ENCODE data around the gene CHRND.
"Not testable (repeated sequence)": the region's sequence is repeated elsewhere in the genome, so short reads cannot be mapped to it uniquely, and the experiment has no call there.

The CHRND gene

GRCh38 chr2:232528746-232529460, 2.9 kb downstream of the CHRND start:
- no peak for DNase-seq

- no peak for DNase-seq
These were observed 4.0 kb downstream of the CHRND start for GRCh38 chr2:232529806-232530547.

- DNase-seq, result no peak
These were observed 4.8 kb downstream of the CHRND start for GRCh38 chr2:232530626-232531260.

DNA sequence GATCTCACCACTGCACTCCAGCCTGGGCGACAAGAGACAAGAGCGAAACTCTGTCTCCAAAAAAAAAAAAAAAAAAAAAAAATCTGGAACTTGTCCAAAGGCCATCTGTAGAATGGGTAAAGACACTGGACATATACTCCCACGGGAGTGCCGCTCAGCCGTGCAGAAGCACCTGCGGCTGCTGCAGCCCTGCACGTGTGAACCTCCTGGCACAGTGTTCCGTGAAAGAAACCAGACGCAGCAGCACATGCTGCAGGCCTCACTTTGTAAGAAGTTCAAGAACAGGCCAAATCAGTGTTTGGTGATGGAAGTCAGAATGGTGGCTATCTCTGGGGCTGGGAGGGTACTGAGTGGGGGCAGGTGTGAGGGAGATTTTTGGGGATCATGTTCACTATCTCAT, 6.5 kb downstream of the CHRND start:
- DNase-seq, result no peak

DNA sequence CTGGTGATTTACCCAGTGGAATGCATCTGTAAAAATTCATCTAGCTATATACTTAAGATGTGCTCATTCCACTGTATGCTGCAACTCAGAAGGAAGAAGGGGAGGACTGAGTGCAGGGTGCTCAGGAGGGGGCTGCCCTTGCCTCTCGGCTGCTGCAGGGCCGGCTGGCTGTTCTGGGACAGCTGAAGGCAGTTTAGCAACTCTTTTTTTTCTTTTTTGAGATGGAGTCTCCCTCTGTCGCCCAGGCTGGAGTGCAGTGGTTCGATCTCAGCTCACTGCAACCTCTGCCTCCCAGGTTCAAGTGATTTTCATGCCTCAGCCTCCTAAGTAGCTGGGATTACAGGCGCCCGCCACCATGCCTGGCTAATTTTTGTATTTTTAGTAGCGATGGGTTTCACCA, 6.9 kb downstream of the CHRND start:
- DNase-seq, result not testable (repeated sequence)

GRCh38 chr2:232533944-232534710, 8.2 kb downstream of the CHRND start:
- DNase-seq, result no peak

DNA sequence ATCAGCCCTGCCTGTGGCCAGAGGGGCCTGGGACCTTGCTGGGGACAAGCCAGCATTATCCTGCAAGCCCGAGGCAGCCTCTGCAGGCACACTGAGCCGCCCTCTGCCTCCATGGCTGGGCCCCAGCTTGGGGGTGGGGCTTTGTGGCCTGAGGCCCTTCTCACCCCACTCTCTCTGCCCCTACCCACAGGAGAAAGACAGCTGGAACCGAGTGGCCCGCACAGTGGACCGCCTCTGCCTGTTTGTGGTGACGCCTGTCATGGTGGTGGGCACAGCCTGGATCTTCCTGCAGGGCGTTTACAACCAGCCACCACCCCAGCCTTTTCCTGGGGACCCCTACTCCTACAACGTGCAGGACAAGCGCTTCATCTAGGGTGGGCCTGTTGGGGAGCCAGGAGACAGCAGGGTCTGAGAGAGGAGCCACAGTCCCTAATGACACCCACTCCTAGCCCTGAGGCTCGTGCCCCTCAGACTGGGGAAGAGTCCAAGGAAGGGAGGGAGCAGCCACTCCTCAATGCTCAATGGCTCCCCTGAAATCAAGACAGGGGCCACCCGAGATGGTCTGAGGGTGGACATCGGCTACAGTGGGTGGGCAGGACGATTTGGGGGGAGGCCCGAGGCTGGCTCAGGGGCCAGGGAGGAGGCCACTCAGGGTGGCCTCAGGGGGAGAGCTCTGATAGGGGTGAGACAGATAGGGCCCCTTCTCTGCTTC, 9.1 kb downstream of the CHRND start:
- DNase-seq, result no peak

- DNase-seq, result no peak
These were observed 10.0 kb downstream of the CHRND start for GRCh38 chr2:232535761-232536530.

GRCh38 chr2:232537079-232537478, 11.1 kb downstream of the CHRND start:
- DNase-seq, result no peak

DNA sequence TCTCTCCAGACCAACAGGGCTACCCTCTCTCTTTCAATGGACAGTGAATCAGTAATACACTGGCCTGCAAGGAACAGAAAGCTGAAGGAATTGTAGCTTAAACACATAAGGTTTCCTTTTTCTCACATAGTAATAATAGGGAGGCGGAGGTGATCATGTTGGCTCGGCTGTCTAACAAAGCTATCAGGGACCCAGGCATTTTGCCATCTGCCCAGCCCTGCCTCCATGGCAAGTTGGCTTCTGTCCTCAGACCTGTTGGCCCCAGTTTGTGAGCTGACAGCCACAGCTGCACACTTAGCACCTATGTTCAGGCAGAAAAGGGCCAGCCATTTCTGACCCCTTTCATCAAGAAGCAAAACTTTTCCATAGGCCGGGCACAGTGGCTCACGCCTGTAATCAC, 11.5 kb downstream of the CHRND start:
- DNase-seq, result no peak

- no peak for DNase-seq
These were observed 12.7 kb downstream of the CHRND start for GRCh38 chr2:232538671-232539070.

DNA sequence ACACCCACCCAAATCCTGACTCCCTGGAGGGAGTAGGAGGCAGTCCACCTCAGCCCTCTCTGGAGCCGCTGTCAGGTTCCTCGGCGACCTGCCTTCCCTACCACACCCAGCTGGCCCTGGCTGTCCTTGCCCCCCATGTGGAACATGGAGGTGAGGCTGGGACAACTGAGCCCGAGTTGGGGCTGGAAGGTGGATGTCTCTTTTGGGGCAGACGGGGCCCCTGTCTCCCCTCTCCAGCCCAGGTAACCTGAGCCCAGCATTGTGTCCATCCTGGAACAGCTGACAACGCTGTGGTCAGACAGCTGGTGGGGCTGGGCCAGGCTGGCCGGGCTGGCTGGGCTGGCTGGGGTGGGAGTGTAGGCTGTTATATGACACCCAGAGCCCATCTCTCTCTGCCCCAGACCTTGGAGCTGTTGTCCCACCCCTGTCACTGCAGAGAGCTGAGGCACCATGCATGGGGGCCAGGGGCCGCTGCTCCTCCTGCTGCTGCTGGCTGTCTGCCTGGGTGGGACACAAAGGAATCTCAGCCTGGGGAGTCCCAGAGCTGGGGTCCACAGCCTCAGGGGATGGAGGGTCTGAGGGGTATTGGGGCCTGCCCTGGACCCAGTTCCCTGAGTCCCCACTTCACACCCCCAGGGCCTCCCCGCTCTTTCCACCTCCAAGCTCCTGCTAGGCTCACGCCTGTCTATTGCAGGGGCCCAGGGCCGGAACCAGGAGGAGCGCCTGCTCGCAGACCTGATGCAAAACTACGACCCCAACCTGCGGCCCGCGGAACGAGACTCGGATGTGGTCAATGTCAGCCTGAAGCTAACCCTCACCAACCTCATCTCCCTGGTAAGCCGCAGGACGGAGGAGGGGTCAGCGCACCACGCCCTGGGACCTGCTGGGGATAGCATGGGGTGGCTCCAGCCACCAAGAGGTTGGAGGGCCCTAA, 13.6 kb downstream of the CHRND start, which contains the start of gene CHRNG:
Gene CHRNG (plus strand): TSS at position 395 of the 934 bp plus-strand sequence. CDS start 56 bp downstream, at position 451.
- DNase-seq, result no peak

GRCh38 chr2:232540441-232541041, 14.6 kb downstream of the CHRND start:
- no peak for DNase-seq

GRCh38 chr2:232541195-232541960, 15.4 kb downstream of the CHRND start:
- DNase-seq, result no peak

GRCh38 chr2:232541961-232542714, 16.2 kb downstream of the CHRND start:
- DNase-seq, result no peak

DNA sequence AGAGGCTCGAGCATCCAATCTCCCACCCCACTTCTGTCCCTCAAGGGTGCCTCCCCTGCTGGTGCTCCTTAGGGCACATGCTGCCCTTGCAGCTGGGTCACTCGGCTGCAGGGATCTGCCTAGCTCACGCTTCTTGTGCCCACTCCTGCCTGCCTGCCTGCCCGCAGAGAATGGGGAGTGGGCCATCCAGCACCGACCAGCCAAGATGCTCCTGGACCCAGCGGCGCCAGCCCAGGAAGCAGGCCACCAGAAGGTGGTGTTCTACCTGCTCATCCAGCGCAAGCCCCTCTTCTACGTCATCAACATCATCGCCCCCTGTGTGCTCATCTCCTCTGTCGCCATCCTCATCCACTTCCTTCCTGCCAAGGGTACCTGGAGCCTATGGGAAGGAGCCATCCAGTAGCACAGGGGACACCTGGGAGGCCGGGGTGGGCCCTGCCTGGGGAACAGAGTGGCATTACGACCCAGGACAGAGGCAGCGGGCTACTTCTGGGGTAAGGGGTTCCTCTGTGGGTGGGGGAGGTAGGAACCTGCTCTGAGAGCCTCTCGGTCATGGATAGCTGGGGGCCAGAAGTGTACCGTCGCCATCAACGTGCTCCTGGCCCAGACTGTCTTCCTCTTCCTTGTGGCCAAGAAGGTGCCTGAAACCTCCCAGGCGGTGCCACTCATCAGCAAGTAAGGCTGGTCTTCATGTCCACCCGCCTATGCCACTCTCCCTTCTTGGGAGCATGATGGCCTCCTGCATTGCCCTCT, 16.9 kb downstream of the CHRND start:
- DNase-seq, result no peak

- DNase-seq, result no peak
These were observed 17.5 kb downstream of the CHRND start for GRCh38 chr2:232543491-232543890.

Measured in stimulated activated CD4-positive, alpha-beta T cell treated with anti-CD3 and anti-CD28 coated beads, Interleukin-4, amount 100 ng/mL, for 4 hours (primary cell).